ENCODE results near the gene MT4.

The MT4 gene

DNA sequence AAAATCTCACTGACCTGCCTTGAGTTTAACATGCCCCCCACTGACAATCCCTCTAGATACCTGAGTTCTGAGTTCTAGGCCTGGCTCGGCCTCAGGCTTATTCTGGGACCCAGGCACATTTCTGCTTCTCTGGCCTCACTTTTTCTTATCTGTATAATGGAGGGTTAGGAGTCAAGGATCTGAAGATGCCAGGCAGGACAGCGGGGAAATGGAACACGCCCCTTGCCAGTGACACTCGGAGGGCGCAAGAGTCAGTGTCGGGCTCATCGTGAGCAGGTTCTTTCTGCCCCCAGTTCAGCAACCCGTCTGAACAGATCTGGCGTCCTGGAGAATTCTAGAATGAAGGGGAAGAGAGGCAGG lies 23.9 kb downstream of the MT4 start:
- H3K9ac ChIP-seq (ENCODE audit: low read length), result no peak overlapping the region
- H3K4me1 ChIP-seq (ENCODE audit: control insufficient read depth, insufficient read depth, low read length), result 0 out of 2 replicates have a peak, but pooled peaks cover 5% of the 10 kb centered on the region
- H3K27me3 ChIP-seq (ENCODE audit: control insufficient read depth, insufficient read depth, low read length), result peaks cover 83% of the 10 kb centered on the region
- no peaks in the 10 kb centered on the region for H3K36me3 ChIP-seq (ENCODE audit: control insufficient read depth, insufficient read depth, low read length)
- peak overlapping the region; percentile 57 for H3K4me3 ChIP-seq (ENCODE audit: low read depth, low read length)
- no peaks in the 10 kb centered on the region for H3K9me3 ChIP-seq (ENCODE audit: control insufficient read depth, insufficient read depth, low read depth, low read length)
- H3K27ac ChIP-seq (ENCODE audit: low read depth, low read length), result no peak overlapping the region

DNA sequence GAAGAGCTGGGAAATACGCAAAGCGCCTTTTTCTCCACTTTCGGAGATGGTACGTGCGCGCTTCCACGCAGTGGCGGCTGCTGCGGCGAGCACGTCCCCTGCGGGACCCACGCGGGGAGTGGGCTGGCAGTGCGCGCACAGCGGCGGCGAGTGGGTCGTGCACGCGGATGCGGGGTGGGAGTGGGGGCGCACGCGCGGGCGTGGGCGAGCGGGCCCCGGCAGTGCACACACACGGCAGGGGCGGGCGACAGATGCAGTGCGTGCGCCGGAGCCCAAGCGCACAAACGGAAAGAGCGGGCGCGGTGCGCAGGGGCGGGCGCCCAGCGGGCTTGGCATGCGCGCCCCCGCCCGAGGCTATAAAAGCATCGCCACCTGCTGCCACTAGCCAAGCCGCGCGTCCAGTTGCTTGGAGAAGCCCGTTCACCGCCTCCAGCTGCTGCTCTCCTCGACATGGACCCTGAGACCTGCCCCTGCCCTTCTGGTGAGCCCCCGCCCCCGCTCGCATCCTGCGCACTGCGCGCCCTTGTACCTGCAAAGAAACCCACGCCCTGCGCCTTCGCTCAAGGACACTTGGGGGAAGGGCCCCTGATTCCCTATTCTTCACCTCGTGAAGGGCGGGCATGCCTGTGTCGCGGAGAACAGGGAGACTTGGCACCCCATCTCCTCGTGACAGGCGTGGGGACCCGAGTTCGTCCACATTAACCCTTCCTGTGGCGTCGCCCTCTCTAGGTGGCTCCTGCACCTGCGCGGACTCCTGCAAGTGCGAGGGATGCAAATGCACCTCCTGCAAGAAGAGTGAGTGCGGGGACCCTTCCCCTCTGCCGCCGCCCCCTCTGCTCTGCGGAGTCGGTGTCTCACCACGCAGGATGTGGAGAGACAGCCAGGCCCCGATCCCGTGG lies 24.5 kb downstream of the MT4 start, which contains the start of gene MT3:
Gene MT3, plus strand, starts transcription at position 388 of the 899 bp plus-strand sequence. Its CDS starts 63 bp downstream, at position 451.
- peaks cover 81% of the 10 kb centered on the region for H3K27me3 ChIP-seq (ENCODE audit: control insufficient read depth, insufficient read depth, low read length)
- no peak within 1 kb of the TSS for H3K9ac ChIP-seq (ENCODE audit: low read length)
- peak within 1 kb of the TSS; percentile 57 for H3K4me3 ChIP-seq (ENCODE audit: low read depth, low read length)
- H3K4me1 ChIP-seq (ENCODE audit: control insufficient read depth, insufficient read depth, low read length), result 0 out of 2 replicates have a peak, but pooled peaks cover 5% of the 10 kb centered on the region
- H3K27ac ChIP-seq (ENCODE audit: low read depth, low read length), result no peak within 1 kb of the TSS
- no peaks in the 10 kb centered on the region for H3K9me3 ChIP-seq (ENCODE audit: control insufficient read depth, insufficient read depth, low read depth, low read length)
- H3K36me3 ChIP-seq (ENCODE audit: control insufficient read depth, insufficient read depth, low read length), result no peaks in the 10 kb centered on the region

DNA sequence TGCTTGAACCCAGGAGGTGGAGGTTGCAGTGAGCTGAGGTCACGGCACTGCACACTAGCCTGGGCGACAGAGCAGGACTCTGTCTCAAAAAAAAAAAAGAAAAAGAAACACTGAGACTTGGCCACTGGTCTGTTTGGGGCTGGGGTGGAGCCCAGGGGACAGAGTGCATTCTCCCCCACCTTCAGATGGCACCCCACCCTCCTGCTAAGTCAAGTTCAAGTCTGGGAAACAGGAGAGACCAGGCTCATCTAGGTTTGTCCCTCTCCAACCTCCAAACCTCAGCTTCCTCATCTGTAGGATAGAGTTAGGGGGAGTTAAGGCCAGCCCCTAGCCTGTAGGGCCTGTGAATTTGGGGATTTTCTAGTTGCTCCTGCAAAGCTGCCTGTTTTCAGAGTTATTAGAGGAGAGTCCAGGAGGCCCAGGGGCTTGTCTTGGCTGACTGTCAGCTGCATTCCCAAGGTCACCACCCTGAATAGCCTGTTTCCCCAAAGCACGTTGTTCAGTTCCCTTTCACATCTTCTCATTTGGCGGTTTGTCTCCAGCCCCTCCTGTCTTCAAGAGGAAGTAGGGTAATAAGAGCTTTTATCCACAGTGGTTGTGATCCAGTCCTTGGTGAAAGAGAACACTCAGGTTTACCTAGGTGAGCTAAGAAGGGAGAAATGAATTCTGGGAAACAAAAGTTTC lies 26.6 kb downstream of the MT4 start:
- H3K4me3 ChIP-seq (ENCODE audit: low read depth, low read length), result no peak overlapping the region
- no peak overlapping the region for H3K27ac ChIP-seq (ENCODE audit: low read depth, low read length)
- no peaks in the 10 kb centered on the region for H3K9me3 ChIP-seq (ENCODE audit: control insufficient read depth, insufficient read depth, low read depth, low read length)
- H3K4me1 ChIP-seq (ENCODE audit: control insufficient read depth, insufficient read depth, low read length), result 0 out of 2 replicates have a peak, but pooled peaks cover 5% of the 10 kb centered on the region
- no peaks in the 10 kb centered on the region for H3K36me3 ChIP-seq (ENCODE audit: control insufficient read depth, insufficient read depth, low read length)
- H3K27me3 ChIP-seq (ENCODE audit: control insufficient read depth, insufficient read depth, low read length), result peaks cover 68% of the 10 kb centered on the region
- no peak overlapping the region for H3K9ac ChIP-seq (ENCODE audit: low read length)

DNA sequence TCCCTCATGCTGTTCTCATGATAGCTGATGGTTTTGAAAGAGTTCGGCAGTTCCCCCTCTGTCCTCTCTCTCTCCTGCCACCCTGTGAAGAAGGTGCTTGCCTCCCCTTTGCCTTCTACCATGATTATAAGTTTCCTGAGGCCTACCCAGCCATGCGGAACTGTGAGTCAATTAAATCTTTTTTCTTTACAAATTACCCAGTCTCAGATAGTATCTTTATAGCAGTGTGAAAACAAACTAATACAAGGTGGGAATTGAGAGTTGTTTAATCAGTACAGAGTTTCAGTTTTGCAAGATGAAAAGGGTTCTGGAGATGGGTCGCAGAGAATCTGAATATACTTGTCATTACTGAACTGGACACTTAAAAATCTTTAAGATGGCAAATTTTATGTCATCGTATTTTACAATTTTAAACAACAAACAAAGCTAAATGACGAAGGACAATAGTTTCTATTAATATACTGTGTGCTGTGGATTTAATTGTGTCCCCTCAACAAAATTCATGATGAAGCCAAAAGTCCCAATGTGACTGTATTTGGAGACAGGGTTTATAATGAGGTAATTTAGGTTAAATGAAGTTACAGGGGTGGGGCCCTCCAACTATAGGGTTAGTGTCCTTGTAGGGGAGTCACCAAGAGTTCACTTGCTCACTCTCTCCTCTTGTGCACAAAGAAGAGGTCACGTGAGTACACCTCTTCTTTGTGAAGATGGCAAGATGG lies 28.9 kb downstream of the MT4 start:
- 0 out of 2 replicates have a peak, but pooled peaks cover 5% of the 10 kb centered on the region for H3K4me1 ChIP-seq (ENCODE audit: control insufficient read depth, insufficient read depth, low read length)
- no peak overlapping the region for H3K9ac ChIP-seq (ENCODE audit: low read length)
- no peaks in the 10 kb centered on the region for H3K9me3 ChIP-seq (ENCODE audit: control insufficient read depth, insufficient read depth, low read depth, low read length)
- H3K4me3 ChIP-seq (ENCODE audit: low read depth, low read length), result no peak overlapping the region
- H3K27ac ChIP-seq (ENCODE audit: low read depth, low read length), result no peak overlapping the region
- no peaks in the 10 kb centered on the region for H3K36me3 ChIP-seq (ENCODE audit: control insufficient read depth, insufficient read depth, low read length)
- peaks cover 46% of the 10 kb centered on the region for H3K27me3 ChIP-seq (ENCODE audit: control insufficient read depth, insufficient read depth, low read length)

DNA sequence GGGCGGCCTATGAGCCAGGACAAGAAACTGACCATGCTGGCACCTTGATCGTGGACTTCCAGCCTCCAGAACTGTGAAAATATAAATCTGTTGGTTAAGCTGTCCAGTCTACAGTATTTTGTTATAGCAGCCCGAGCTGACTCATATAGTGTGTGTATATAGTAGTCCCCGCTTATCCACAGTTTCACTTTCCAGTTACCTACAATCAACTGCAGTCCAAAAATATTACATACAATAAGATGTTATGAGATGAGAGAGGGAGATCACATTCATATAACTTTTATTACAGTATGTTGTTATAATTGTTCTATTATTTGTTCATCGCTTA lies 29.4 kb downstream of the MT4 start:
- Histone ChIP-seq H3K27ac (ENCODE audit: low read depth, low read length) (no peak overlapping the region), H3K9me3 (ENCODE audit: control insufficient read depth, insufficient read depth, low read depth, low read length) (no peaks in the 10 kb centered on the region), H3K4me1 (ENCODE audit: control insufficient read depth, insufficient read depth, low read length) (0 out of 2 replicates have a peak, but pooled peaks cover 5% of the 10 kb centered on the region), H3K4me3 (ENCODE audit: low read depth, low read length) (no peak overlapping the region), H3K36me3 (ENCODE audit: control insufficient read depth, insufficient read depth, low read length) (no peaks in the 10 kb centered on the region), H3K27me3 (ENCODE audit: control insufficient read depth, insufficient read depth, low read length) (peaks cover 41% of the 10 kb centered on the region), H3K9ac (ENCODE audit: low read length) (no peak overlapping the region)

DNA sequence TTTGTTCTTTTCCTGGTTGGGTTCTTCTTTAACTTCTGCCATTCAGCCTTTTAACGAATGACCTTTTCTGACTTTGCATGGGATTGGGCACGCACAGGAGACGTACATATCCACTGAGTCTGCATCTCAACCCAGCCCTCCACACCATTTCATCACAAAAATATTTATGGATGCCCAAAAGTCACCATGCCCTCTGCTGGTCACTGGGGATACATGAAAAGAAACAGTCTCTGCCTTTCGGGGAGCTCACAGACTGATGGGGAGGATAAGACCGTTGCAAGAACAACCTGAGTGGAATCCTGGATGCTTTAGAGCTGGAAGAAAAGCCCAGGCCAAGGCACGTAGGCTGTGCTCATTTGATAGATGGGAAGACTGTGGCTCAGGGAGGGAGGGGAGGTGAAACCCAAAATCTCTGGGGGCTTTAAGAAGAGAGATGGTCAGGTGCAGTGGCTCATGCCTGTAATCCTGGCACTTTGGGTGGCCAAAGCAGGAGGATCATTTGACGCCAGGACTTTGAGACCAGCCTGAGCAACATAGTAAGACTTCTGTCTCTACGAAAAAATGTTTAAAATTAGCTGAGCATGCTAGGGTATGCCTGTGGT lies 35.6 kb downstream of the MT4 start:
- Histone ChIP-seq H3K27ac (ENCODE audit: low read depth, low read length) (no peak overlapping the region), H3K4me1 (ENCODE audit: control insufficient read depth, insufficient read depth, low read length) (no peaks in the 10 kb centered on the region), H3K36me3 (ENCODE audit: control insufficient read depth, insufficient read depth, low read length) (no peaks in the 10 kb centered on the region), H3K9me3 (ENCODE audit: control insufficient read depth, insufficient read depth, low read depth, low read length) (no peaks in the 10 kb centered on the region), H3K9ac (ENCODE audit: low read length) (no peak overlapping the region), H3K27me3 (ENCODE audit: control insufficient read depth, insufficient read depth, low read length) (no peaks in the 10 kb centered on the region), H3K4me3 (ENCODE audit: low read depth, low read length) (no peak overlapping the region)

DNA sequence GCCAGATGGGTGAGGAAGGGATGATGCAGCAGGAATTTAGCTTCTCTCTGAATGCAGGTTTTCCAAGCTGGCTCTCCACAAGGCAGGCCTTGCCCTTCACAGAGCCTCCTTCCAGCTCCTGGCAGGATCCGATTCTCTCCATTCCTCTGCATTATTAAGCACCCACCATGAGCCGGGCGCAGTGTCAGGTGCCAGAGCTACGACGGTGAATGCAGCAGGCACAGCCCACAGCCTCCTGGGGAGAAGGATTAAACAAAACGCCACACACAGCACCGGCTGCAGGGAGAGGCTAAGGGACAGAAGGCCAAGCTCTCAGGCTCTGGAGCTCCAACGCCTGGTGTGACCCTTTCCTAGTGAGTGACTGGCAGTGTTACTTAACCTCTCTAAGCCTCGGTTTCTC lies 36.5 kb downstream of the MT4 start:
- Histone ChIP-seq H3K27ac (ENCODE audit: low read depth, low read length) (no peak overlapping the region), H3K9me3 (ENCODE audit: control insufficient read depth, insufficient read depth, low read depth, low read length) (no peaks in the 10 kb centered on the region)

DNA sequence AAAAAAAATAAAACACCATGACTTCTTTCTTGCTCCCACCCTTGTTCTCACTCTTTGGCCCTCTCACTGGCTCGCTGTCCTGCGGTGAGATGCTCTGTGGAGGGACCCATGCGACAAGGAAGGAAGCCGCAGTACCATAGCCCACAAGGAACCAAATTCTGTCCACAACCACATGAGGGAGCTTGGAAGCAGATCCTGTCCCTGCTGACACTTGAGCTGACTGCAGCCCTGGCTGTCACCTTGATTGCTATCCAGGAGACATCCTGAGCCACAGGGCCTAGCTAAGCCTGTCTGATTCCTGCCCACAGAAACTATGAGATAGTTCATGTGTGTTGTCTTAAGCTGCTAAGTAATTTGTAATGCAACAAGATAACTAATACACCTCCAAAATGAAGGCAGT lies 38.7 kb downstream of the MT4 start:
- H3K4me3 ChIP-seq (ENCODE audit: low read depth, low read length), result no peak overlapping the region
- H3K9me3 ChIP-seq (ENCODE audit: control insufficient read depth, insufficient read depth, low read depth, low read length), result no peaks in the 10 kb centered on the region
- no peak overlapping the region for H3K9ac ChIP-seq (ENCODE audit: low read length)
- H3K27me3 ChIP-seq (ENCODE audit: control insufficient read depth, insufficient read depth, low read length), result peaks cover 14% of the 10 kb centered on the region
- H3K4me1 ChIP-seq (ENCODE audit: control insufficient read depth, insufficient read depth, low read length), result peaks cover 16% of the 10 kb centered on the region
- H3K36me3 ChIP-seq (ENCODE audit: control insufficient read depth, insufficient read depth, low read length), result no peaks in the 10 kb centered on the region
- no peak overlapping the region for H3K27ac ChIP-seq (ENCODE audit: low read depth, low read length)

More for the DNA sequence above, 36.5 kb downstream of the MT4 start:
- no peaks in the 10 kb centered on the region for H3K36me3 ChIP-seq (ENCODE audit: control insufficient read depth, insufficient read depth, low read length)
- no peaks in the 10 kb centered on the region for H3K27me3 ChIP-seq (ENCODE audit: control insufficient read depth, insufficient read depth, low read length)
- no peak overlapping the region for H3K9ac ChIP-seq (ENCODE audit: low read length)
- H3K4me1 ChIP-seq (ENCODE audit: control insufficient read depth, insufficient read depth, low read length), result no peaks in the 10 kb centered on the region
- no peak overlapping the region for H3K4me3 ChIP-seq (ENCODE audit: low read depth, low read length)

DNA sequence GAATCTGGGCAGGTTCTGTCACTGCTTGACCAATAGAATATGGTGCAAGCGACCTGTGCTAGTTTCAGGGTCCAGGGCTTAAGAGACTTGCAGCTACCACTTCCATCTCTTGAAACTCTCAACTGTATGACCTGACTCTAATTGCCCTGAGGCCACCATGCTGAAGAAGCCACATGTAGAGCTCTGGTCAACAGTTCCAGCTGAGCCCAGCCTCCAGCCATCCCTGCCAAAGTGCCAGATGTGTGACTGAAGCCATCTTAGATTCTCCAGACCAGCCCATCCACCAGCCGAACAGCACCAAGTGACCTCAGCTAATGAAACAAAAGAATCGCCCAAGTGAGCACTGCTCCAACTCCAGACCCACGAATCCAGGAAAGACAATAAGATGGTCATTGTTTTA lies 40.1 kb downstream of the MT4 start:
- Histone ChIP-seq H3K9ac (ENCODE audit: low read length) (no peak overlapping the region), H3K9me3 (ENCODE audit: control insufficient read depth, insufficient read depth, low read depth, low read length) (no peaks in the 10 kb centered on the region), H3K36me3 (ENCODE audit: control insufficient read depth, insufficient read depth, low read length) (no peaks in the 10 kb centered on the region), H3K4me1 (ENCODE audit: control insufficient read depth, insufficient read depth, low read length) (peaks cover 30% of the 10 kb centered on the region), H3K4me3 (ENCODE audit: low read depth, low read length) (no peak overlapping the region), H3K27ac (ENCODE audit: low read depth, low read length) (no peak overlapping the region), H3K27me3 (ENCODE audit: control insufficient read depth, insufficient read depth, low read length) (peaks cover 28% of the 10 kb centered on the region)

DNA sequence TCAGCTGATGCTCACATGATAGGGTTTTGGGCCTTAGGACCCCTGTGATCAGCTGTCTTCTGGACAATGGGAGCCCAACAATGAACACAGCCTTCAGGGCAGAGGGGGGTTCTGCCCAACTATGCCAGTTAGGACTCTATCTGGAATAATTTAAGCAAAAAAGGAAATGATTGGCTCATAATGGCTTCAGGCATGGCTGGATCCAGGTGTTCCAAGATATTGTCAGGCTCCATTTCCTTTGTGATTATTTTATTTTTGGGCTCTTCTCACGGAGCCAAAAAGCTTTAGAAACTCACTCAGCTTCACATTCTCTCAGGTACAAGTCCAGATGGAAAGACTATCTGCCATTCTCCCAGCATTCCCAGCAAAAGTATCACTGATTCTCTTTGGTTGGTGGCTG lies 40.6 kb downstream of the MT4 start:
- H3K36me3 ChIP-seq (ENCODE audit: control insufficient read depth, insufficient read depth, low read length), result no peaks in the 10 kb centered on the region
- no peak overlapping the region for H3K4me3 ChIP-seq (ENCODE audit: low read depth, low read length)
- H3K27ac ChIP-seq (ENCODE audit: low read depth, low read length), result no peak overlapping the region
- H3K9me3 ChIP-seq (ENCODE audit: control insufficient read depth, insufficient read depth, low read depth, low read length), result no peaks in the 10 kb centered on the region
- H3K9ac ChIP-seq (ENCODE audit: low read length), result no peak overlapping the region
- H3K4me1 ChIP-seq (ENCODE audit: control insufficient read depth, insufficient read depth, low read length), result peaks cover 35% of the 10 kb centered on the region
- H3K27me3 ChIP-seq (ENCODE audit: control insufficient read depth, insufficient read depth, low read length), result peaks cover 33% of the 10 kb centered on the region

Measured in HUES6 (cell line).